Activated CD4-positive, alpha-beta T cell treated with anti-CD3 and anti-CD28 coated beads, Interleukin-2, amount 10 ng/mL, durations not matched to agents 7 days and 5 days (primary cell): ENCODE data around the gene ENTR1. TPM values are rescaled to one million over a fixed set of nuclear protein-coding genes. Genes with fewer than 3 reads are reported as not detected.

Experiments
- CTCF ChIA-PET: fragments of 350-600 bp; sonication (Branson Sonifier 250); formaldehyde crosslinking; loops from one replicate; lab custom pipeline; 2021; ENCODE audit warnings: antibody characterized with exemption; lab: Charles Lee
- POLR2A ChIA-PET: fragments of 350-600 bp; sonication (Branson Sonifier 250); formaldehyde crosslinking; loops from one replicate; lab custom pipeline; 2021; ENCODE audit warnings: antibody characterized with exemption; lab: Charles Lee
- DNase-seq: peaks from one replicate; pipeline ENCODE4 v3.0.0-alpha.2; 2020
- H3K27ac Mint-ChIP-seq: one replicate; pipeline ENCODE4 v1.8.0; 2021; ENCODE audit warnings: mild to moderate bottlenecking, moderate library complexity, mixed read lengths
- H3K27me3 Mint-ChIP-seq: one replicate; pipeline ENCODE4 v1.8.0; 2021; ENCODE audit warnings: mixed read lengths
- H3K36me3 Mint-ChIP-seq: one replicate; pipeline ENCODE4 v1.8.0; 2021; ENCODE audit warnings: low read depth, mixed read lengths
- H3K4me1 Mint-ChIP-seq: one replicate; pipeline ENCODE4 v1.8.0; 2021; ENCODE audit warnings: mixed read lengths
- H3K4me3 Mint-ChIP-seq: one replicate; pipeline ENCODE4 v1.8.0; 2021; ENCODE audit warnings: mild to moderate bottlenecking, moderate library complexity, mixed read lengths
- H3K9me3 Mint-ChIP-seq: one replicate; pipeline ENCODE4 v1.8.0; 2021; ENCODE audit warnings: mixed read lengths
- total RNA-seq, 2 experiments: library from RNA; stranded (reverse); gene quantifications; one replicate each; pipeline ENCODE4 v1.2.3, GENCODE V29; 2021

Gene ENTR1
- total RNA-seq, 2 experiments from 2014 or later, result 59.2 to 62.3 TPM

DNA sequence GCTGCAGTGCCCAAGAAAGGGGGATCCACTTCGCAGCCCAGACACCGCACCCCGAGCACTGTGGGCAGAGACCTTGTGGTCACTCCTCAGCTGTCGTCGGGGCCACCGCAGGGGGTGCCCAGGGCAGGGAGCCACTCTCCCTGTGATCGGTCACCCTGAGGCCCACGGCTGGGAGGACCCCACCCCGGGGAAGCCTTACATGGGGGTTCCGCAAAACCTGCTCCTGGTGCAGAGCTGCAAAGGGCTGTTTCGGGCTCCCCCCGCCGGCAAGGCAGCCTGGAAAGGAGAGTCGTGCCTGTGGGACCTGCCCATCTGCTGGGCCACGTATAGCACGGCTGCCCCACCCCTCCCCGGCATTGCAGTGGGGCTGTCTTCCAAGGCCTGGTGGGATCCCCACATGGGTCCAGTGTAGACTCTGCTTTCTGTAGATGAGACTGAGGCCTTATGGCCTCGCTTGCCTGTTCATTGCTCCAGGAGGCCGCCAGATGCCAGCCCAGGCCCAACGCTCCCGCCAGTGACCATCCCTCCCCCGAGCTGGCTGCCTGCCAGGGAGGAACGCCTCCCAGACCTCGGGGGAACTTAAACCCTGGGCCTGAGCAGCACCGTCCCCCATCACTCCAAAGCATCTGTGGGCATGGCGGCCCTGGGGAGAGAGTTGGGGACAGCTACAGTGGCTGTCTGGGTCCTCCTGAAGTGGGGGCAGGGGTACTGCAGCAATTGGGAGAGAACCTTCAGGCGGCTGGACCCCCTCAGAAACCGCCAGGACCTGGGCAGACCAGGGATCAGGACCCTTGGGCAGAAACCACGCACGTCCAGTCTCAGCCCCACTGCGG lies 45.3 kb downstream of the ENTR1 start:
- Mint-ChIP-seq H3K4me3 (no peak overlapping the region), H3K36me3 (no peaks in the 10 kb centered on the region), H3K27me3 (no peaks in the 10 kb centered on the region), H3K9me3 (no peaks in the 10 kb centered on the region), H3K4me1 (peaks cover 4% of the 10 kb centered on the region), H3K27ac (no peak overlapping the region)
- POLR2A ChIA-PET, result no interaction called here
- no peak for DNase-seq
- CTCF ChIA-PET, result interaction anchor here (1.4 to 5.2 kb wide), 2 partner anchors 19 to 39 kb away, joined by 3 to 106 read pairs; no protein-coding TSS in a partner anchor

DNA sequence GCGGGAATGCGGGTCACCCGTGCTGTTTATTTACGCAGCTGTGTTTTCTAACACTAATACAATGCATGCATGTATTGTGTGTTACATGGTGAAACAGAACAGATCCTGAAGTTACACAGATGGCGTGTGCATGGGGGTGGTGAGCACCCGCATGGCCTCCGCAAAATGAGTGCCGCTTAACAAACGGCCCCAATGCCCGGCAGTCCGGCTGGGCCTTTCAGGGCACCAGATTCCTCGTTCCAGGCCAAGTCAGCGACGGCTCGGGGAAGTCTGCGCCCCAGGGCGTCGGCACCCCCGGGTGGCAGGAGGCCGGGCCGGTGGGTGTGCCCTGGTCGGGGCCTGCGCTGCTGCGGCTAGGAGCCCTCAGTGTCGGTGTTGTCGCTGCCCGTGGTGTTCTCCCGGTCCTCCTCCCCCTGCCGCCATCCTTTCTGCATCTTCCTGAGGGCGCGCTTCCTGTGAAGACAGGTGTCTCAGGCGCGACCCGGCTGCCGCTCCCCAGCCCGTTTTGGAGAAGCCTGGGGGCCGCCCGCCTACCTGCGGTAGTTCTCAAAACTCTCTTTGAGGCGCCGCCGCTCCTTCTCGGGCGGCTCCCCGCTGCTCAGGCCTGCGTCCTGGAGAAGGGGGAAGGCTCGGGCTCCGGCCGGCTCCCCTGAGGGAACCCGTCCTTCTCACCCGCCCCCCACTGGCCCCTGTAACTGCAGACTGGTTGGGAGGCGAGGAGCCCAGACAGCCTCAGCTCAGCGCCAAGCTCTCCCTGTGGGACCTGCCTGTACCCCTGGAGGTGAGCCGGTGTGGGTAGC lies 46.3 kb downstream of the ENTR1 start:
- H3K36me3 Mint-ChIP-seq, result no peaks in the 10 kb centered on the region
- H3K4me3 Mint-ChIP-seq, result no peak overlapping the region
- no peaks in the 10 kb centered on the region for H3K27me3 Mint-ChIP-seq
- H3K4me1 Mint-ChIP-seq, result peaks cover 4% of the 10 kb centered on the region
- POLR2A ChIA-PET, result interaction anchor here (0.7 kb wide), 1 partner anchor 46 kb away, joined by 3 read pairs; no protein-coding TSS in a partner anchor
- peak overlapping the region; percentile 36 for H3K27ac Mint-ChIP-seq
- CTCF ChIA-PET, result interaction anchor here (0.6 to 5.2 kb wide), 18 partner anchors 8 to 308 kb away, joined by 3 to 106 read pairs (median 4); partner anchors contain the start of genes ENTR1 and PMPCA
- DNase-seq, result no peak
- H3K9me3 Mint-ChIP-seq, result no peaks in the 10 kb centered on the region

DNA sequence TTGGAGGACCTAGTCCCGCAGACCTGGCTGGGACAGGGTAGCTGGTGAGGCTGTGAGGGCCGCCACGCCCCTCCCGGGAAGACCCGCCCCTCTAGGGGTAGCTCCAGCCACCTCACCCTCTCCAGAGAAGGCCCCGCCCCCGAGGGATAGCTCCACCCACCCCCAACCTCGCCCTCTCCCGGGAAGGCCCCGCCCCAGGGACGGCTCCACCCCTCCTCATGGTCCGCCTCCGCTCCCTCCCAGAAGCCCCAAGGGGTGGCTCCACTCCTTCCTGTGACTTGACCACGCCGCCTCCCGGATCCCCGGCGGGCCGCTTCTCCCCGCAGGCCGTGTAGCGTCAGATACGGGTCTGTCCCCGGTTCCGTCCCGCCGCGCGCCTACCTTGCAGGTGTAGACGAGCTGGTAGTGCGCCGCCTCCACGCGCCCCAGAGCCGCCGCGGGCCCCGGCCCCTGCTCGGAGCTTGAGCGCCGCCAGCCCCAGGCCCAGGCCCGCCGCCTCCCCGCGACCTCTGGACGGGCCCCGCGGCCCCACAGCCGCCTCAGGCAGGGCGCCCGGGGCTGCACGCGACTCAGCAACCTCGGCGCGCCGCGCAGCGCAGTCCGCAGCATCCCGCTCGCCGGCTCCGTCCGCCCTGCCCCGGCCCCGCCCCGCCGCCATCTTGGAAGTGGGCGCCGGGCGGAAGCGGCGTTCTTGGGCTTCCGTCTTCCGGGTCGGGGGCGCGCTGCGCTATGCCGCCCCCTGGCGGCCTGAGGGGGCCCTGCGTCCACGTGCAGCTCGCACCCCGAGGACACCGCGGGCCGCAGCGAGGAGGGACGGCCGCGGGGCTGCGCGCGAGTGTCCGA lies 47.1 kb downstream of the ENTR1 start, which contains the start of gene DNLZ:
DNLZ (minus strand) TSS at position 639 of the 843 bp plus-strand sequence; CDS start at position 609, 30 bp downstream.
- Mint-ChIP-seq H3K36me3 (no peaks in the 10 kb centered on the region), H3K9me3 (no peaks in the 10 kb centered on the region), H3K27ac (peak within 1 kb of the TSS; percentile 92), H3K27me3 (no peaks in the 10 kb centered on the region), H3K4me3 (peak within 1 kb of the TSS; percentile 84), H3K4me1 (peaks cover 4% of the 10 kb centered on the region)
- DNase-seq, result peak; percentile 94
- POLR2A ChIA-PET, result interaction anchor here (0.7 kb wide), 1 partner anchor 401 kb away, joined by 3 read pairs; the partner anchor contains the start of gene LCN15
- CTCF ChIA-PET, result interaction anchor here (0.6 to 5.2 kb wide), 24 partner anchors 9 to 487 kb away, joined by 3 to 106 read pairs (median 4); partner anchors contain the start of genes ENTR1, PMPCA and UBAC1

DNA sequence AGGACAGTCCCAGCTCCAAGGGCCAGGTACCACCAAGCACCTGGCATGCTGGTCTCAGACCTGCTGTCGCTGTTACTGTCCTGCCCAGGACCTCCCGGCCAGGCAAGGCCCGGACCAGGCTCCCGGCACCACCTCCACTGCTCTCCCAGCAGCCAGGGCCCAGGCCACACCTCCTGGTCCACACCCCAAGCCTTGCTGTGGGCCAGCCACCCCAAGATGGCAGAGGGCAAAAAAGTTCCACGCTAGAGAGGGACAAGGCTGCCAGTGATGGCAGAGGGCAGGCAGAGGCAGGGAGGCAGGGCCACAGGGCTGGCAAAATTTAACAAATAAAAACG lies 48.0 kb downstream of the ENTR1 start:
- no peak for DNase-seq
- H3K9me3 Mint-ChIP-seq, result no peaks in the 10 kb centered on the region
- peaks cover 4% of the 10 kb centered on the region for H3K4me1 Mint-ChIP-seq
- H3K36me3 Mint-ChIP-seq, result no peaks in the 10 kb centered on the region
- H3K4me3 Mint-ChIP-seq, result peak overlapping the region; percentile 84
- ChIA-PET CTCF (interaction anchor here (0.6 to 5.2 kb wide), 13 partner anchors 9 to 401 kb away, joined by 3 to 106 read pairs (median 4); partner anchors contain the start of gene UBAC1), POLR2A (interaction anchor here (0.7 kb wide), 1 partner anchor 402 kb away, joined by 3 read pairs; the partner anchor contains the start of gene LCN15)
- H3K27ac Mint-ChIP-seq, result peak overlapping the region; percentile 92
- H3K27me3 Mint-ChIP-seq, result no peaks in the 10 kb centered on the region

DNA sequence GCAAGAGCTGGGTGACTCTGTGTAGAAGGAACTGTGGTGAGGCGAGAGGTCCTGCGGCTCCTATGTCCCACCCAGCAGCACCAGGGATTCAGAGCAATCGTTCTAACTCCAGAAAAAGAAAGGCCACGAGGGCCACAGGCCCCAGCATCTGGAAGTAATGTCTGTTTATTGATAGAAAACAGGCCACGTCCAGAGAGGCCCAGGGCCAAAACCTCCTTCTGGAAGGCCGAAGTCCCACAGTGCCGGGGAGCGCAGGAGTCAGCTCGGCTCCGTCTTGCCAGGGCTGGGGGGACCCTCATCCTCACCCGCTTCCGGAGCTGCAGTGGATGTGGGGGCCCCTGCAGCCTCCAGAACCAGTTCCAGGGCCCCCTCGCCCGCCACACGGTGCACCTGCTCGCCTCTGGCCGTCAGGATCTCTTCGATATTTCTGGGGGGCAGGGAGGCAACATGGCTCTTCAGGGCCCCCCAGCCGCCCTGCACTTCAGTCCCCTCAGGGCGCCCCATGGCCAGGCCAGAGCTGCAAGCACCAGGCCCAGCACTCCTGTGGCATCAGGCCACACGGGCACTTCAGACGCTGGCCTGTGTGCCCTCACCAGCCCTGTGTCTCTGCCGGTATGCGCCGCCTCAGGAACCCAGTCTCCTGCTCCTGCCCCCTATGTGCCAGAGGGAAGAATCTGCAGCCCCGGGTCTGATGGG lies 48.5 kb downstream of the ENTR1 start:
- ChIA-PET POLR2A (no interaction called here), CTCF (interaction anchor here (1.3 to 5.2 kb wide), 5 partner anchors 8 to 39 kb away, joined by 3 to 106 read pairs (median 12); no protein-coding TSS in a partner anchor)
- DNase-seq, result no peak
- Mint-ChIP-seq H3K9me3 (no peaks in the 10 kb centered on the region), H3K27me3 (no peaks in the 10 kb centered on the region), H3K4me3 (no peak overlapping the region), H3K27ac (no peak overlapping the region), H3K36me3 (no peaks in the 10 kb centered on the region), H3K4me1 (peaks cover 4% of the 10 kb centered on the region)

DNA sequence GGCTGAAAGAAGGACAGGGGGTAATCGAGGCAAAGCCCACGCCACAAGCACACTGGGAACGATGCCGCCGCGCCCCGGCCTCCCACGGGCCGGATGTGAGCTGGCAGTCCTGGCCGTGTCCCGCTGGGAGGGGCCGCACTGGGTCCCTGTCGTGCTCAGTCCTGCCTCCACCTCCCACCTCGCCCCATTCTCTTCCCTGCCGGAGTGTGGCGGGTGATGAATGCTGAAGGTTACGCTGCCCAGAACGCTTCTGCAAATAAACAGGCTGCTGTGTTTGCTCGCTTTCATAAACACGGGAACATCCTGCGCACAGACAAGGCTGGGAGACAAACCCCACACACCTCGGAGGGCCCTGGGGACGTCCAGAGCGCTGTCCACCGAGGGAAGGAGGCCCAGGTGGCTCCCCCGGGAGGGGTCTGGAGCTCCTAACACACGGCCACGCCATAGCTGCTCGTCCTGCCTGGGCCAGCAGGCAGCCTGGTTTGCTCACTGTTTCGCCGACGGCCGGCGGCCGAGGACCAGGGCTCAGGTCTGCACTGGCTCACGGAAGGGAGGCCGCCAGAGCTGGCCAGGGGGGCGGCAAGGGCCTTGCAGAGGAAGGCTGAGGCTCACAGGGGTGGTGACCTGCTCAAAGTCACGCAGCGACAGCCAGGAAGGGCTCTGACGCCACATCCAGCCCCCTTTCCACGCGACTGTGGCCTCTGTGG lies 49.2 kb downstream of the ENTR1 start:
- no peaks in the 10 kb centered on the region for H3K27me3 Mint-ChIP-seq
- peaks cover 4% of the 10 kb centered on the region for H3K4me1 Mint-ChIP-seq
- H3K27ac Mint-ChIP-seq, result no peak overlapping the region
- ChIA-PET POLR2A (no interaction called here), CTCF (interaction anchor here (2.1 kb wide), 1 partner anchor 14 kb away, joined by 4 read pairs; no protein-coding TSS in a partner anchor)
- no peaks in the 10 kb centered on the region for H3K9me3 Mint-ChIP-seq
- no peak for DNase-seq
- no peaks in the 10 kb centered on the region for H3K36me3 Mint-ChIP-seq
- no peak overlapping the region for H3K4me3 Mint-ChIP-seq

DNA sequence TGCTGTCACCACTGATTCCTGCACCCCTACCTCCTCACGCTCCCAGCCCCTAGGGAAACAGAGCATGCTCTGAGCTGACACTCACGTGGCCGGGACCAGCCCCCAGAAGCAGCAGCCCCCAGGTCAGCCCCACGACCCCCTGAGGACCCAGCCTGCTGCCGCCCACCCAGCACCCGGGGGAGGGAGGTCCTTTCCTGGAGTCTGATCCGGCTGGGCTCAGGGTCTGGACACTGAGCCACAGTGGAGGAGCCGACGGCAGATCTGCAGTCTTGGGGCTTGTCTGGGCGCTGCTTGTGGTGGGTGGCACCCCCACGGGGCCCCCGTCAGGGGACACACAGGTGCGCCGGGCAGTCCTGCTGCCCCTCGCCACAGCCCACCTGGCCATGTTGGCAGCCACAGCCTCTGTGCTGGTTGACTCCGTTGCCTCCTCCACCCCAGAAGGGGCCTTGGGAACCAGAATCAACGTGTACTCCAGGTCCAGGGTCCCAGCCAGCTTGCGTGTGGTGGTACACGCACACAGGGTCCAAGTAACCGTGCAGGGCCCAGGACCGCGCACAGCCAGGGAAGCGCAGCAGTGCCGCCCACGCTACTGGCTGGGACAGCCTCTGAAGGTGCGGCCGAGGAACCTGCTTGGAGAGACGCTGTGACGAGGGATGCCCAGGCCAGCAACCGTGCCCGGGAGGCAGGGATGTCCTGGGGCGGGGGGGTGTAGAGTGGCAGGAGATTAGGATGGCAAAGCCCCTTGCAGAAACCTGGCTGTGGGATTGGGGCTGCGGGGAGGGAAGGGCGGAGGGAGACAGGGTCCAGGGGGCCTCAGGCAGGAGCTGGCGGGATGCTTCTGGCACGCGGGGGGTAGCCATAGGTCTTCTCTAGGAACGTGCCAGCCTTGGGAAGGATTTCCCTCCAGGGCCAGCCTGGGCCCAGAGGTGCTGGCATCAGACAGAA lies 50.4 kb downstream of the ENTR1 start:
- DNase-seq, result no peak
- POLR2A ChIA-PET, result no interaction called here
- H3K4me1 Mint-ChIP-seq, result peaks cover 4% of the 10 kb centered on the region
- H3K27ac Mint-ChIP-seq, result no peak overlapping the region
- H3K9me3 Mint-ChIP-seq, result no peaks in the 10 kb centered on the region
- CTCF ChIA-PET, result no interaction called here
- no peaks in the 10 kb centered on the region for H3K36me3 Mint-ChIP-seq
- no peaks in the 10 kb centered on the region for H3K27me3 Mint-ChIP-seq
- H3K4me3 Mint-ChIP-seq, result no peak overlapping the region

DNA sequence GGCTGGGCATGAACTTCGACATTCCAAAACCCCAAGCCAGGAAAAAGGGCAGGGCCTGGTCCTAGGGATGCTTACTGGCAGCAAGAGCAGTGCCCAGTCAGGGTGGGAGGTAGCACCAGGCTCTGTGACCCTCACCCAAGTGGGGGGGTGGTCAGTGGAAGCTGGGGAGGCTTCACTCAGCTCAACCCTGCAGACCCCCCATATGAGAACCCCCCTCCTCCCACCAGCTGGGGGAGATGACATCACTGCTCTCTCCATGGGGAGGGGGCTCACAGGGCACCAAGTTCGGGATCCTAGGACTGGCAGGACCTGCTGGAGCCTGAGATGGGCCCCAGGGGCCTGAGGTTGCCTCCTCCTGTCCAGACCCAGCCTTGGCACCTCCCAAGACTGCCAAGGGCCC lies 51.5 kb downstream of the ENTR1 start:
- Mint-ChIP-seq H3K36me3 (no peaks in the 10 kb centered on the region), H3K4me3 (no peak overlapping the region), H3K27ac (no peak overlapping the region), H3K9me3 (no peaks in the 10 kb centered on the region), H3K27me3 (no peaks in the 10 kb centered on the region), H3K4me1 (peaks cover 4% of the 10 kb centered on the region)
- CTCF ChIA-PET, result no interaction called here
- POLR2A ChIA-PET, result no interaction called here
- DNase-seq, result no peak

DNA sequence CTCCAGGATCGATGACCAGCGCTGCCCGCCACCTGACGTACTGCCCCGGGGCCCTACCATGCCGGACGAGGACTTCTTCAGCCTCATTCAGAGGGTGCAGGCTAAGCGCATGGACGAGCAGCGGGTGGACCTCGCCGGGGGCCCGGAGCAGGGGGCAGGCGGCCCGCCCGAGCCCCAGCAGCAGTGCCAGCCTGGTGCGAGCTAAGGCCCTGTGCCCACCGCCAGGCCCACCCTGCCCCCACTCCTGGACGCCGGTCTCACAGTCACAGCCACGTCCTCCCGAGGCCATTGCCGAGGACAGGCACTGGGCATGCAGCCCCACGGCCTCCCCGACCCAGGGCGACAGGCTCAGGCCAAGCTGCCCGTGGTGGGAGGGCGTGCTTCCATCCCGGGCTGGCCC lies 52.4 kb downstream of the ENTR1 start:
- no peak for DNase-seq
- no peaks in the 10 kb centered on the region for H3K27me3 Mint-ChIP-seq
- H3K36me3 Mint-ChIP-seq, result no peaks in the 10 kb centered on the region
- peaks cover 4% of the 10 kb centered on the region for H3K4me1 Mint-ChIP-seq
- POLR2A ChIA-PET, result no interaction called here
- H3K9me3 Mint-ChIP-seq, result no peaks in the 10 kb centered on the region
- no peak overlapping the region for H3K27ac Mint-ChIP-seq
- CTCF ChIA-PET, result no interaction called here
- no peak overlapping the region for H3K4me3 Mint-ChIP-seq

DNA sequence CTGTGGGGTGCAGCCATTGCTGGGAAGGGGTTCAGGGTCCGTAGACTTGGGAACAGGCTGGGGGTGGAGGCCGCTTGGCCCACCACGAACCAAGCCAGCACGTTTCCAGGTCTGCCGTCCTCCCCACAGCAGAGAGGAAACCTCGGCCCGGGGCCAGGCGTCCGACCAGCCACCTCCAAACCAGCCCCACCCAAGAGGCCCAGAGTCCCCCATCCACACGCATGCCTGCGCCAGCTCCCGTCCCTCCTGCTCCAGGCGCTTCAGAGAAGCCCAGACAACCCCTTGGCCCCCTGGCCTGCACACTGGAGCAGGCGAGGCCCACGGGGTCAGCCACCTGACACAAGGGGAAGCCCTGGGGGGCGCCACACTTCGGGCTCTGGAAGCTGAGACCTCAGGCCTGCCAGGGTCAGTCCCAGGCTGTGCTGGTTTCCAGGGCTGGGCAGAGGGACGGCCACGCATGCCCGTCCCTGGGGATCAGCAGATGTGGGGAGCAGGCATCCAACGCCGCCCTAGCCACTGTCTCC lies 53.1 kb downstream of the ENTR1 start:
- no peaks in the 10 kb centered on the region for H3K36me3 Mint-ChIP-seq
- no peak overlapping the region for H3K27ac Mint-ChIP-seq
- CTCF ChIA-PET, result no interaction called here
- H3K9me3 Mint-ChIP-seq, result no peaks in the 10 kb centered on the region
- POLR2A ChIA-PET, result no interaction called here
- DNase-seq, result no peak
- no peak overlapping the region for H3K4me3 Mint-ChIP-seq
- H3K27me3 Mint-ChIP-seq, result no peaks in the 10 kb centered on the region
- H3K4me1 Mint-ChIP-seq, result no peaks in the 10 kb centered on the region
